ENCODE data around the gene CTNNA2.

Gene CTNNA2

GRCh38 chr2:79996709-79997108, 483.9 kb downstream of the CTNNA2 start:
- Histone ChIP-seq H3K36me3 (ENCODE audit: control insufficient read depth in 5 of 5, insufficient read depth in 5 of 5, low read length in 5 of 5) (no peaks in the 10 kb centered on the region), H3K27me3 (ENCODE audit: control insufficient read depth in 5 of 5, insufficient read depth in 4 of 5, low read length in 5 of 5) (peaks cover 0 to 3% (median 0%) of the 10 kb centered on the region in 5 donors), H3K9ac (ENCODE audit: low read length in 5 of 5) (no peak overlapping the region), H3K4me1 (ENCODE audit: control insufficient read depth in 5 of 5, insufficient read depth in 5 of 5, low read length in 5 of 5) (no peaks in the 10 kb centered on the region), H3K4me3 (ENCODE audit: low read depth in 1 of 5, low read length in 5 of 5) (no peak overlapping the region), H3K9me3 (ENCODE audit: control insufficient read depth in 5 of 5, low read length in 5 of 5) (no peaks in the 10 kb centered on the region), H3K27ac (ENCODE audit: low read depth, low read length) (no peak overlapping the region)

GRCh38 chr2:80001701-80002101, 488.9 kb downstream of the CTNNA2 start:
- Histone ChIP-seq H3K9me3 (ENCODE audit: control insufficient read depth in 5 of 5, low read length in 5 of 5) (no peaks in the 10 kb centered on the region), H3K27ac (ENCODE audit: low read depth, low read length) (no peak overlapping the region), H3K27me3 (ENCODE audit: control insufficient read depth in 5 of 5, insufficient read depth in 4 of 5, low read length in 5 of 5) (no peaks in the 10 kb centered on the region), H3K9ac (ENCODE audit: low read length in 5 of 5) (no peak overlapping the region), H3K36me3 (ENCODE audit: control insufficient read depth in 5 of 5, insufficient read depth in 5 of 5, low read length in 5 of 5) (no peaks in the 10 kb centered on the region), H3K4me1 (ENCODE audit: control insufficient read depth in 5 of 5, insufficient read depth in 5 of 5, low read length in 5 of 5) (no peaks in the 10 kb centered on the region), H3K4me3 (ENCODE audit: low read depth in 1 of 5, low read length in 5 of 5) (no peak overlapping the region)

GRCh38 chr2:80002112-80002511, 489.3 kb downstream of the CTNNA2 start:
- H3K9ac ChIP-seq (ENCODE audit: low read length in 5 of 5) = no peak overlapping the region
- no peaks in the 10 kb centered on the region for H3K27me3 ChIP-seq (ENCODE audit: control insufficient read depth in 5 of 5, insufficient read depth in 4 of 5, low read length in 5 of 5)
- H3K9me3 ChIP-seq (ENCODE audit: control insufficient read depth in 5 of 5, low read length in 5 of 5) = no peaks in the 10 kb centered on the region
- H3K4me3 ChIP-seq (ENCODE audit: low read depth in 1 of 5, low read length in 5 of 5) = no peak overlapping the region
- no peaks in the 10 kb centered on the region for H3K4me1 ChIP-seq (ENCODE audit: control insufficient read depth in 5 of 5, insufficient read depth in 5 of 5, low read length in 5 of 5)
- H3K27ac ChIP-seq (ENCODE audit: low read depth, low read length) = no peak overlapping the region
- no peaks in the 10 kb centered on the region for H3K36me3 ChIP-seq (ENCODE audit: control insufficient read depth in 5 of 5, insufficient read depth in 5 of 5, low read length in 5 of 5)

GRCh38 chr2:80002568-80003157, 489.8 kb downstream of the CTNNA2 start:
- H3K9me3 ChIP-seq (ENCODE audit: control insufficient read depth in 5 of 5, low read length in 5 of 5) = no peaks in the 10 kb centered on the region
- no peak overlapping the region for H3K27ac ChIP-seq (ENCODE audit: low read depth, low read length)
- H3K36me3 ChIP-seq (ENCODE audit: control insufficient read depth in 5 of 5, insufficient read depth in 5 of 5, low read length in 5 of 5) = no peaks in the 10 kb centered on the region
- no peaks in the 10 kb centered on the region for H3K4me1 ChIP-seq (ENCODE audit: control insufficient read depth in 5 of 5, insufficient read depth in 5 of 5, low read length in 5 of 5)
- H3K9ac ChIP-seq (ENCODE audit: low read length in 5 of 5) = no peak overlapping the region
- no peaks in the 10 kb centered on the region for H3K27me3 ChIP-seq (ENCODE audit: control insufficient read depth in 5 of 5, insufficient read depth in 4 of 5, low read length in 5 of 5)
- no peak overlapping the region for H3K4me3 ChIP-seq (ENCODE audit: low read depth in 1 of 5, low read length in 5 of 5)

- H3K36me3 ChIP-seq (ENCODE audit: control insufficient read depth in 5 of 5, insufficient read depth in 5 of 5, low read length in 5 of 5) = no peaks in the 10 kb centered on the region
- no peaks in the 10 kb centered on the region for H3K4me1 ChIP-seq (ENCODE audit: control insufficient read depth in 5 of 5, insufficient read depth in 5 of 5, low read length in 5 of 5)
- no peak overlapping the region for H3K4me3 ChIP-seq (ENCODE audit: low read depth in 1 of 5, low read length in 5 of 5)
- H3K9me3 ChIP-seq (ENCODE audit: control insufficient read depth in 5 of 5, low read length in 5 of 5) = no peaks in the 10 kb centered on the region
- no peak overlapping the region for H3K9ac ChIP-seq (ENCODE audit: low read length in 5 of 5)
- peaks cover 0 to 6% (median 0%) of the 10 kb centered on the region in 5 donors for H3K27me3 ChIP-seq (ENCODE audit: control insufficient read depth in 5 of 5, insufficient read depth in 4 of 5, low read length in 5 of 5)
- H3K27ac ChIP-seq (ENCODE audit: low read depth, low read length) = no peak overlapping the region
Measured at GRCh38 chr2:80007777-80008503, 495.1 kb downstream of the CTNNA2 start.

- Histone ChIP-seq H3K4me3 (ENCODE audit: low read depth in 1 of 5, low read length in 5 of 5) (no peak overlapping the region), H3K9ac (ENCODE audit: low read length in 5 of 5) (no peak overlapping the region), H3K9me3 (ENCODE audit: control insufficient read depth in 5 of 5, low read length in 5 of 5) (no peaks in the 10 kb centered on the region), H3K4me1 (ENCODE audit: control insufficient read depth in 5 of 5, insufficient read depth in 5 of 5, low read length in 5 of 5) (no peaks in the 10 kb centered on the region), H3K36me3 (ENCODE audit: control insufficient read depth in 5 of 5, insufficient read depth in 5 of 5, low read length in 5 of 5) (no peaks in the 10 kb centered on the region), H3K27me3 (ENCODE audit: control insufficient read depth in 5 of 5, insufficient read depth in 4 of 5, low read length in 5 of 5) (peaks cover 0 to 6% (median 0%) of the 10 kb centered on the region in 5 donors), H3K27ac (ENCODE audit: low read depth, low read length) (no peak overlapping the region)
Measured at GRCh38 chr2:80008596-80008995, 495.7 kb downstream of the CTNNA2 start.

- Histone ChIP-seq H3K4me3 (ENCODE audit: low read depth in 1 of 5, low read length in 5 of 5) (no peak overlapping the region), H3K36me3 (ENCODE audit: control insufficient read depth in 5 of 5, insufficient read depth in 5 of 5, low read length in 5 of 5) (no peaks in the 10 kb centered on the region), H3K27me3 (ENCODE audit: control insufficient read depth in 5 of 5, insufficient read depth in 4 of 5, low read length in 5 of 5) (peaks cover 0 to 6% (median 0%) of the 10 kb centered on the region in 5 donors), H3K9me3 (ENCODE audit: control insufficient read depth in 5 of 5, low read length in 5 of 5) (no peaks in the 10 kb centered on the region), H3K27ac (ENCODE audit: low read depth, low read length) (no peak overlapping the region), H3K4me1 (ENCODE audit: control insufficient read depth in 5 of 5, insufficient read depth in 5 of 5, low read length in 5 of 5) (no peaks in the 10 kb centered on the region), H3K9ac (ENCODE audit: low read length in 5 of 5) (no peak overlapping the region)
Measured at GRCh38 chr2:80009211-80009610, 496.4 kb downstream of the CTNNA2 start.

- Histone ChIP-seq H3K36me3 (ENCODE audit: control insufficient read depth in 5 of 5, insufficient read depth in 5 of 5, low read length in 5 of 5) (no peaks in the 10 kb centered on the region), H3K4me3 (ENCODE audit: low read depth in 1 of 5, low read length in 5 of 5) (no peak overlapping the region), H3K27me3 (ENCODE audit: control insufficient read depth in 5 of 5, insufficient read depth in 4 of 5, low read length in 5 of 5) (peaks cover 0 to 6% (median 0%) of the 10 kb centered on the region in 5 donors), H3K9ac (ENCODE audit: low read length in 5 of 5) (no peak overlapping the region), H3K27ac (ENCODE audit: low read depth, low read length) (no peak overlapping the region), H3K9me3 (ENCODE audit: control insufficient read depth in 5 of 5, low read length in 5 of 5) (no peaks in the 10 kb centered on the region), H3K4me1 (ENCODE audit: control insufficient read depth in 5 of 5, insufficient read depth in 5 of 5, low read length in 5 of 5) (no peaks in the 10 kb centered on the region)
Measured at GRCh38 chr2:80012061-80012460, 499.2 kb downstream of the CTNNA2 start.

- Histone ChIP-seq H3K9ac (ENCODE audit: low read length in 5 of 5) (no peak overlapping the region), H3K4me1 (ENCODE audit: control insufficient read depth in 5 of 5, insufficient read depth in 5 of 5, low read length in 5 of 5) (no peaks in the 10 kb centered on the region), H3K4me3 (ENCODE audit: low read depth in 1 of 5, low read length in 5 of 5) (no peak overlapping the region), H3K27ac (ENCODE audit: low read depth, low read length) (no peak overlapping the region), H3K36me3 (ENCODE audit: control insufficient read depth in 5 of 5, insufficient read depth in 5 of 5, low read length in 5 of 5) (no peaks in the 10 kb centered on the region), H3K9me3 (ENCODE audit: control insufficient read depth in 5 of 5, low read length in 5 of 5) (no peaks in the 10 kb centered on the region), H3K27me3 (ENCODE audit: control insufficient read depth in 5 of 5, insufficient read depth in 4 of 5, low read length in 5 of 5) (no peaks in the 10 kb centered on the region)
Measured at GRCh38 chr2:80014637-80015036, 501.8 kb downstream of the CTNNA2 start.

GRCh38 chr2:80016171-80016570, 503.3 kb downstream of the CTNNA2 start:
- Histone ChIP-seq H3K9me3 (ENCODE audit: control insufficient read depth in 5 of 5, low read length in 5 of 5) (no peaks in the 10 kb centered on the region), H3K36me3 (ENCODE audit: control insufficient read depth in 5 of 5, insufficient read depth in 5 of 5, low read length in 5 of 5) (no peaks in the 10 kb centered on the region), H3K27me3 (ENCODE audit: control insufficient read depth in 5 of 5, insufficient read depth in 4 of 5, low read length in 5 of 5) (no peaks in the 10 kb centered on the region), H3K9ac (ENCODE audit: low read length in 5 of 5) (no peak overlapping the region), H3K4me1 (ENCODE audit: control insufficient read depth in 5 of 5, insufficient read depth in 5 of 5, low read length in 5 of 5) (no peaks in the 10 kb centered on the region), H3K4me3 (ENCODE audit: low read depth in 1 of 5, low read length in 5 of 5) (no peak overlapping the region), H3K27ac (ENCODE audit: low read depth, low read length) (no peak overlapping the region)
